Anterior cingulate cortex (tissue), 58 donors: ENCODE measurements around the gene NDUFA9.

Experiments used
- DNase-seq, 58 donors: peaks; one replicate each; lab custom pipeline; 2025; lab: John Stamatoyannopoulos, UW

NDUFA9 gene

GRCh38 chr12:4648501-4649357 lies at the start of gene NDUFA9, which contains the start of gene AKAP3:
NDUFA9 (plus strand) TSS chr12:4649114; CDS start chr12:4649127, 13 bp downstream.
AKAP3 (minus strand) TSS chr12:4649051; CDS start chr12:4638196, 10,855 bp downstream.
- DNase-seq, result peak; percentile 19 to 91 (median 78)

- no peak for DNase-seq
These were observed 45.5 kb upstream of the NDUFA9 start for GRCh38 chr12:4603421-4603820.

GRCh38 chr12:4603946-4604345 lies 45.0 kb upstream of the NDUFA9 start:
- DNase-seq, result no peak

GRCh38 chr12:4604684-4605193 lies 44.2 kb upstream of the NDUFA9 start:
- DNase-seq, result peak; percentile 17 to 90 (median 72)

GRCh38 chr12:4607056-4607455 lies 41.9 kb upstream of the NDUFA9 start:
- no peak for DNase-seq

- DNase-seq, result no peak
These were observed 39.8 kb upstream of the NDUFA9 start for GRCh38 chr12:4609071-4609470.

- no peak for DNase-seq
These were observed 38.4 kb upstream of the NDUFA9 start for GRCh38 chr12:4610481-4610880.

- DNase-seq, result peak in 34 of 58 donors; percentile 2 to 66 (median 20)
These were observed 33.2 kb upstream of the NDUFA9 start for GRCh38 chr12:4615667-4616066.

GRCh38 chr12:4621511-4621910 lies 27.4 kb upstream of the NDUFA9 start:
- DNase-seq, result no peak

- DNase-seq, result no peak
These were observed 22.4 kb upstream of the NDUFA9 start for GRCh38 chr12:4626543-4626942.

- no peak for DNase-seq
These were observed 20.5 kb upstream of the NDUFA9 start for GRCh38 chr12:4628406-4628805.

- no peak for DNase-seq
These were observed 18.7 kb upstream of the NDUFA9 start for GRCh38 chr12:4630262-4630661.

GRCh38 chr12:4643747-4644146 lies 5.2 kb upstream of the NDUFA9 start:
- DNase-seq, result no peak

GRCh38 chr12:4645023-4645422 lies 3.9 kb upstream of the NDUFA9 start:
- DNase-seq, result no peak

GRCh38 chr12:4648104-4648500 lies 812 bp upstream of the NDUFA9 start:
- no peak for DNase-seq

- DNase-seq, result no peak
These were observed 396 bp downstream of the NDUFA9 start for GRCh38 chr12:4649358-4649661.

- DNase-seq, result no peak
These were observed 4.3 kb downstream of the NDUFA9 start for GRCh38 chr12:4653257-4653656.

- DNase-seq, result no peak
These were observed 4.8 kb downstream of the NDUFA9 start for GRCh38 chr12:4653691-4654090.

- DNase-seq, result no peak
These were observed 15.1 kb downstream of the NDUFA9 start for GRCh38 chr12:4663971-4664505.

- no peak for DNase-seq
These were observed 16.3 kb downstream of the NDUFA9 start for GRCh38 chr12:4665236-4665635.

- DNase-seq, result no peak
These were observed 30.8 kb downstream of the NDUFA9 start for GRCh38 chr12:4679711-4680110.

GRCh38 chr12:4681732-4682131 lies 32.8 kb downstream of the NDUFA9 start:
- DNase-seq, result no peak
